Measurements from ENCODE around the gene IQUB.
"Not testable (repeated sequence)": the region's sequence is repeated elsewhere in the genome, so short reads cannot be mapped to it uniquely, and the experiment has no call there.

Gene IQUB

GRCh38 chr7:123431075-123431614 lies 103.2 kb downstream of the IQUB start:
- H3K4me3 ChIP-seq = no peak overlapping the region
- H3K27ac ChIP-seq = no peak overlapping the region

DNA sequence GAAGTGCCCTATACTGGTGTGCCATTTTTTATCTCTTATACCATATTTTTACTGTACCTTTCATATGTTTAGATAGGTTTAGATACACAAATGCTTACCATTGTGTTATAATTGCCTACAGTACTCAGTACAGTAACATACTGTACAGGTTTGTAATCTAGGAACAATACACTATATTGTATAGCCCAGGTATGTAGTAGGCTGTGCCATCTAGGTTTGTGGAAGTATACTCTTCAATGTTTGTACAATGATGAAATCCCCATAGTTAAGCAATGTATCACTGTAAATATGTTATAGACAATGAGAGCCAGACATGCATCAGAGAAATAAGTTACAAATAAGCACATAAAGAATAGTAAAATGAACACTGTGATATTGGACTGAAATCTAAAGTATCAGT lies 109.1 kb downstream of the IQUB start:
- H3K4me3 ChIP-seq = no peak overlapping the region
- no peak overlapping the region for H3K27ac ChIP-seq

DNA sequence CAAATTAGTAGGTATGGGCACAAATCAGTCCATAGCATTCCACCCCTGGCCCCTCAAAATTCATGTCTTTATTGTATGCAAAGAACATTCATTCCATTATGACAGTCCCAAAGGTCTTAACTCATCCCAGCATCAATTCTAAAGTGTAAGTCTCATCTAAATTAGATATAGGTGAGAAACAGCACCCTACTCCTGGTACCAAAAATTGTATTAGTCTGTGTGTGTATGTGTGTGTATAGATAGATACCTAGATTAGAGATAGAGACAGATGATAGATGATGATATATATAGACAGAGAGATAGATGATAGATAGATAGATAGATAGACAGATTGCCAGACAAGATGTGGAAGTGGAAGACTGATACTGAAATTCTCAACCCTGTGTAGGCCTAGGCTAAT lies 109.9 kb downstream of the IQUB start:
- H3K27ac ChIP-seq = no peak overlapping the region
- H3K4me3 ChIP-seq = no peak overlapping the region

DNA sequence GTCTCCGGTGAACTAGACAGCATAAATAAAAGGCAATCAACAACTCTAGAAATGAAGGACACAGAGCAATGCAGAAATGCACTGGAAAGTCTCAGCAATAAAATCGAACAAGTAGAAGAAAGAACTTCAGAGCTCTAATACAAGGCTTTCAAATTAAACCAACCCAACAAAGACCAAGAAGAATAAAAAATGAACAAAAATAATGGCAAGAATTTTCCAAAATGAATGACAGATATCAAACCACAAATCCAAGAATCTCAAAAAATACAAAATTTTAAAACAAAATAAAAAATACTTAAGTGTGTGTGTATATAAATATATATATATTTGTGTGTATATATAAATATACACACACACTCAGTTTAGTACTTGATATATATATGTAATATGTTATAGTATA lies 110.8 kb downstream of the IQUB start:
- H3K27ac ChIP-seq = no peak overlapping the region
- H3K4me3 ChIP-seq = no peak overlapping the region

DNA sequence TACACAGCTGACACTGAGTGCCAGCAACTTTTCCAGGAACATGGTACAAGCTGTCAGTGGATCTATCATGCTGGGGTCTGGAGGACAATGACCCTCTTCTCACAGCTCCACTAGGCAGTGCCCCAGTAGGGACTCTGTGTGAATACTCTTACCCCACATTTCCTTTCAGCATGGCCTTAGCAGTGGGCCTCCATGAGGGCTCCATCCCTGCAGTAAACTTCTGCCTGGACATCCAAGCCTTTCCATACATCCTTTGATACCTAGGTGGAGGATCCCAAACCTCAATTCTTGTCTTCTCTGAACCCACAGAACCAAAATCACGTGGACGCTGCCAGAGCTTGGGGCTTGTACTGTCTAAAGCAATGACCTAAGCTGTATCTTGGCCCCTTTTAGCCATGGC lies 116.8 kb downstream of the IQUB start:
- Histone ChIP-seq H3K4me3 (no peak overlapping the region), H3K27ac (no peak overlapping the region)

- H3K4me3 ChIP-seq = no peak overlapping the region
- no peak overlapping the region for H3K27ac ChIP-seq
Observed at GRCh38 chr7:123415625-123416024, 118.8 kb downstream of the IQUB start.

GRCh38 chr7:123410273-123410904 lies 124.0 kb downstream of the IQUB start:
- H3K27ac ChIP-seq = no peak overlapping the region
- H3K4me3 ChIP-seq = no peak overlapping the region

DNA sequence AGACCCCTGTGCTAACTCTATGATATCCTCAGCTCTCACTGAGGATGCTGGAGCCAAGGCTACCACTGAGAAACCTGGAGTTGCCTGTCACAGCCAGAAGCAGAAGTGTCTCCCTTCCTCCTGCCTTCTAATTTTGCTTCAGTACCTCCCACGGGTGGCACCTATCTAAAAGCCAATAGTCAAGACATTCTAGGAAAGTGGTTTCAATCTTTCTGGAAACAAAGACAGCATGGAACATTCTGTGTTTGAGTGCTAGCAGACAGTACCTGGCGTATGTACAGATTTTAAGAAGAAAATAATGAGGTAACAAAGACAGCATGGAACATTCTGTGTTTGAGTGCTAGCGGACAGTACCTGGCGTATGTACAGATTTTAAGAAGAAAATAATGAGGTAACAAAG lies 126.4 kb downstream of the IQUB start:
- not testable (repeated sequence) for H3K4me3 ChIP-seq, H3K27ac ChIP-seq
